Right lobe of liver (tissue), 4 donors: ENCODE measurements around the gene GPATCH4.

Experiments used
- CTCF ChIP-seq, 4 donors: fragments of 200-600 bp in 3 of 4; fragments of 450-650 bp in 1 of 4; IDR thresholded peaks; one replicate each; pipeline versions ENCODE4 v1.5.1 to v1.8.0; 2016 to 2022; ENCODE audit warnings: antibody characterized with exemption in 4 of 4, mild to moderate bottlenecking in 2 of 4
- POLR2A ChIP-seq: fragments of 450-650 bp; IDR thresholded peaks from one replicate; pipeline ENCODE4 v1.6.1; 2017; ENCODE audit warnings: antibody characterized with exemption, mild to moderate bottlenecking
- donor health status: DM: no; HTN: no; CAD: no.
- donor health status: DM: no; HTN: no; CAD: no.
- donor health status: DM: no; HTN: yes; CAD: no.

- no peak for TF ChIP-seq POLR2A
- TF ChIP-seq CTCF (IDR thresholded peaks at IDR 0.05): no peak
These were observed 40.5 kb upstream of the GPATCH4 start, which contains the start of gene BCAN for GRCh38 chr1:156641761-156642264.
